Mucosa of descending colon (tissue), 3 donors: Measurements from ENCODE around the gene ARHGAP22. TPM values are rescaled to one million over a fixed set of nuclear protein-coding genes. Genes with fewer than 3 reads are reported as not detected.

Experiments
- ATAC-seq: fragments of 200-7000 bp; cut with Tn5 transposase; one replicate; pipeline ENCODE4 v1.9.1; 2020; ENCODE audit warnings: mild to moderate bottlenecking, moderate library complexity
- DNase-seq, 3 donors: peaks; one replicate each; pipeline ENCODE4 v3.0.0-alpha.2; 2020
- H3K36me3 ChIP-seq: fragments of 200-600 bp; one replicate; pipeline ENCODE4 v1.8.0; 2021; ENCODE audit warnings: low read depth, mild to moderate bottlenecking
- H3K4me1 ChIP-seq: fragments of 200-600 bp; one replicate; pipeline ENCODE4 v1.8.0; 2021; ENCODE audit warnings: low read depth, mild to moderate bottlenecking
- H3K4me3 ChIP-seq: fragments of 200-600 bp; one replicate; pipeline ENCODE4 v1.8.0; 2021; ENCODE audit warnings: mild to moderate bottlenecking
- H3K9me3 ChIP-seq: fragments of 200-600 bp; one replicate; pipeline ENCODE4 v1.8.0; 2021; ENCODE audit warnings: mild to moderate bottlenecking
- CTCF ChIP-seq: fragments of 200-600 bp; IDR thresholded peaks from one replicate; pipeline ENCODE4 v1.8.0; 2022; ENCODE audit warnings: antibody characterized with exemption, mild to moderate bottlenecking
- intact Hi-C, 2 donors: fragments of 100-400 bp; cut with DNase I in 1 of 2; cut with micrococcal nuclease in 1 of 2; formaldehyde crosslinking; loops; one replicate each; pipeline versions ENCODE4 v1.11.0 to v1.11.1; 2022; cut with DNase I, micrococcal nuclease
- total RNA-seq, 3 donors: library from RNA; stranded (reverse); fragmentation: NEBNext Ultra II Directional in 2 of 3; extraction: Animal tissue kit (Norgen Biotek cat#: 25700) in 2 of 3; gene quantifications; one replicate each; pipeline versions ENCODE4 v1.2.1 to v1.2.4, GENCODE V29; 2021 to 2023
- donor health status: DM: no; HTN: no; CAD: no; lungs with moderate emphysema.
- donor health status: DM: no; HTN: no; CAD: no.
- donor health status: DM: no; HTN: yes; CAD: no.

The ARHGAP22 gene
- total RNA-seq, 3 donors from 2014 or later, result 0.93 to 5.9 (median 1.3) TPM

GRCh38 chr10:48567346-48567745 is 37.5 kb downstream of the ARHGAP22 start:
- H3K36me3 ChIP-seq, result no peaks in the 10 kb centered on the region
- no peak for DNase-seq

GRCh38 chr10:48564466-48565160 is 40.3 kb downstream of the ARHGAP22 start:
- ATAC-seq (no peak), DNase-seq (no peak)
- no peak for TF ChIP-seq CTCF
- Histone ChIP-seq H3K36me3 (no peaks in the 10 kb centered on the region), H3K4me3 (no peak overlapping the region), H3K4me1 (no peaks in the 10 kb centered on the region), H3K9me3 (no peaks in the 10 kb centered on the region)
- intact Hi-C loops, result no loop called here

More at GRCh38 chr10:48567346-48567745, 37.5 kb downstream of the ARHGAP22 start:
- Histone ChIP-seq H3K9me3 (no peaks in the 10 kb centered on the region), H3K4me3 (no peak overlapping the region), H3K4me1 (no peaks in the 10 kb centered on the region)
- no peak for ATAC-seq
- intact Hi-C loops, result no loop called here
- TF ChIP-seq CTCF, result no peak

- Histone ChIP-seq H3K36me3 (no peaks in the 10 kb centered on the region), H3K9me3 (no peaks in the 10 kb centered on the region), H3K4me1 (no peaks in the 10 kb centered on the region), H3K4me3 (no peak overlapping the region)
- intact Hi-C loops, result loop anchor here in 1 of 2 donors (10.0 kb wide), 1 partner anchor 97 kb away; no protein-coding TSS in a partner anchor
- TF ChIP-seq CTCF, result no peak
- DNase-seq, result no peak
- no peak for ATAC-seq
Observed at GRCh38 chr10:48557511-48558123, 47.3 kb downstream of the ARHGAP22 start.

- Histone ChIP-seq H3K9me3 (no peaks in the 10 kb centered on the region), H3K4me1 (no peaks in the 10 kb centered on the region), H3K4me3 (no peak overlapping the region), H3K36me3 (no peaks in the 10 kb centered on the region)
- DNase-seq (no peak), ATAC-seq (no peak)
- intact Hi-C loops, result loop anchor here in 1 of 2 donors (10.0 kb wide), 1 partner anchor 98 kb away; no protein-coding TSS in a partner anchor
- no peak for TF ChIP-seq CTCF
Observed at GRCh38 chr10:48556713-48557112, 48.2 kb downstream of the ARHGAP22 start.

GRCh38 chr10:48556065-48556464 is 48.8 kb downstream of the ARHGAP22 start:
- ATAC-seq, result no peak
- Histone ChIP-seq H3K36me3 (no peaks in the 10 kb centered on the region), H3K4me3 (no peak overlapping the region), H3K9me3 (no peaks in the 10 kb centered on the region), H3K4me1 (no peaks in the 10 kb centered on the region)
- intact Hi-C loops, result loop anchor here in 1 of 2 donors (10.0 kb wide), 1 partner anchor 99 kb away; no protein-coding TSS in a partner anchor
- no peak for TF ChIP-seq CTCF
- no peak for DNase-seq
